Measurements from ENCODE around the gene SPOCD1.

DNA sequence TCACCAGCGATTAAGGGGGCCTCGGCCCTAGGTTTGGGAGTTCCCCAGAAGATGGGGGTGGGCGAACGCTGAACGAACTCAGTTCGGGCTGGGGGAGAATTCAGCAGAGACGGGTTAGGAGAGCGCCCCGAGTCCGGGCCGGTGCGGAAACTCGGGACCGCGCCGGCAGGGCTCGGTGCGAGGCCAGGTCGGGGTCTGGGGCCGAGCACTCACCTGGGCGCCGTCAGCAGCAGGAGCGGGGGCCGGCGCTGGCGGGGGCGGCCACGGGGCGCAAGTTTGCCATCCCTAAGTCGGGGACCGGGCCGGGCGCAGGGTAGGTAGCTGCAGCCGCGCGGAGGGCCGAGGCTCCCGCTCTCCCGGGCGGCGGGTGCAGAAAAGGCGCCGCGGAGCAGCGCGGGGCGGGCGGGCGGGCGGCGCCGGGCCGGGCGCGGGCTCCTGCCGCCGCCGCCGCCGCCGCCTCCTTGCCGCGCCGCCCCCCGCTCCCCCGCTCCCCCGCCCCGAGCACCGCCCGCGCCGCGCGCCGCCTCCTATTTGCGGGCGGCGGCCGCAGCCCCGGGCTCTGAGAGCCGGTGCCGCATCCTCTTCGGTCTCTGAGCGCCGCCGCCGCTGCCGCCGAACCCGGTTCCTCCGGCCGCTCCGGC, 52.0 kb downstream of the SPOCD1 start:
- TF ChIP-seq, protein P1, sequence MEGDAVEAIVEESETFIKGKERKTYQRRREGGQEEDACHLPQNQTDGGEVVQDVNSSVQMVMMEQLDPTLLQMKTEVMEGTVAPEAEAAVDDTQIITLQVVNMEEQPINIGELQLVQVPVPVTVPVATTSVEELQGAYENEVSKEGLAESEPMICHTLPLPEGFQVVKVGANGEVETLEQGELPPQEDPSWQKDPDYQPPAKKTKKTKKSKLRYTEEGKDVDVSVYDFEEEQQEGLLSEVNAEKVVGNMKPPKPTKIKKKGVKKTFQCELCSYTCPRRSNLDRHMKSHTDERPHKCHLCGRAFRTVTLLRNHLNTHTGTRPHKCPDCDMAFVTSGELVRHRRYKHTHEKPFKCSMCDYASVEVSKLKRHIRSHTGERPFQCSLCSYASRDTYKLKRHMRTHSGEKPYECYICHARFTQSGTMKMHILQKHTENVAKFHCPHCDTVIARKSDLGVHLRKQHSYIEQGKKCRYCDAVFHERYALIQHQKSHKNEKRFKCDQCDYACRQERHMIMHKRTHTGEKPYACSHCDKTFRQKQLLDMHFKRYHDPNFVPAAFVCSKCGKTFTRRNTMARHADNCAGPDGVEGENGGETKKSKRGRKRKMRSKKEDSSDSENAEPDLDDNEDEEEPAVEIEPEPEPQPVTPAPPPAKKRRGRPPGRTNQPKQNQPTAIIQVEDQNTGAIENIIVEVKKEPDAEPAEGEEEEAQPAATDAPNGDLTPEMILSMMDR (IDR thresholded peaks at IDR 0.05): no peak
- no peak for TF ChIP-seq EP300 (IDR thresholded peaks at IDR 0.05; ENCODE audit: low read depth)

Measured in transverse colon (tissue), 3 donors.